A549 (cell line): ENCODE measurements around the gene CNGA2. TPM values are rescaled to one million over a fixed set of nuclear protein-coding genes. Genes with fewer than 3 reads are reported as not detected.

Source experiments
- ATAC-seq, 2 experiments: fragments of 200-7000 bp in 1 of 2; fragments of >200 bp in 1 of 2; cut with Nextera tagmentation in 1 of 2; cut with Tn5 transposase in 1 of 2; 3 replicates each; pipeline versions ENCODE4 v1.8.0 to v1.9.1; 2018 to 2020; ENCODE audit warnings: mild to moderate bottlenecking in 1 of 2, moderate library complexity in 1 of 2
- CTCF ChIA-PET: fragments of 300-600 bp; sonication (Branson Sonifier 250); formaldehyde crosslinking; extraction: SDS; loops from one replicate; lab custom pipeline; 2021; ENCODE audit warnings: antibody characterized with exemption, inconsistent platforms; lab: Yijun Ruan, JAX
- POLR2A ChIA-PET: fragments of 350-600 bp; formaldehyde crosslinking; extraction: SDS; loops from one replicate; lab custom pipeline; 2021; ENCODE audit warnings: antibody characterized with exemption, inconsistent platforms; lab: Yijun Ruan, JAX
- DNase-seq, 2 experiments: peaks; one replicate each; pipeline versions ENCODE4 v3.0.0 to v3.0.0-alpha.2; 2011 to 2016; ENCODE audit warnings: low read depth in 1 of 2, low spot score in 1 of 2
- FAIRE-seq: peaks from 2 replicates; lab custom pipeline; 2011; peaks lifted over from hg19 to GRCh38; lab: Jason Lieb, UNC
- H3K27ac ChIP-seq, 2 experiments: fragments of >200 bp; sonication (Bioruptor Twin); formaldehyde crosslinking; 3 replicates each; pipeline ENCODE4 v1.5.1; 2016 to 2017
- H3K4me1 ChIP-seq: fragments of >200 bp; sonication (Bioruptor Twin); formaldehyde crosslinking; 3 replicates; pipeline ENCODE4 v1.6.1; 2016
- H3K4me2 ChIP-seq: fragments of >200 bp; sonication (Bioruptor Twin); formaldehyde crosslinking; 3 replicates; pipeline ENCODE4 v1.6.1; 2016
- H3K4me3 ChIP-seq: fragments of >200 bp; sonication (Bioruptor Twin); formaldehyde crosslinking; 3 replicates; pipeline ENCODE4 v1.5.1; 2016
- H3K9me3 ChIP-seq: fragments of >200 bp; sonication (Bioruptor Twin); formaldehyde crosslinking; 3 replicates; pipeline ENCODE4 v1.6.1; 2016
- BCL3 ChIP-seq: fragments of >200 bp; sonication (Bioruptor Twin); formaldehyde crosslinking; IDR thresholded peaks from 3 replicates; pipeline ENCODE4 v1.6.1; 2016
- CBX8 ChIP-seq: fragments of 200-600 bp; sonication (generic); IDR thresholded peaks from 2 replicates; pipeline ENCODE4 v1.6.1; 2016
- EHMT2 ChIP-seq: fragments of 200-600 bp; sonication (generic); IDR thresholded peaks from 2 replicates; pipeline ENCODE4 v1.6.1; 2016; ENCODE audit warnings: antibody characterized with exemption, low read depth, mild to moderate bottlenecking, moderate library complexity
- HDAC2 ChIP-seq: fragments of 200-600 bp; sonication (generic); IDR thresholded peaks from 2 replicates; pipeline ENCODE4 v1.6.1; 2016
- KDM1A ChIP-seq: fragments of 200-600 bp; sonication (generic); IDR thresholded peaks from 2 replicates; pipeline ENCODE4 v1.6.1; 2016; ENCODE audit warnings: low read depth, mild to moderate bottlenecking
- KDM5A ChIP-seq: fragments of 200-600 bp; sonication (generic); IDR thresholded peaks from 2 replicates; pipeline ENCODE4 v1.6.1; 2016; ENCODE audit warnings: antibody characterized with exemption, mild to moderate bottlenecking
- MAZ ChIP-seq: fragments of 150-350 bp; IDR thresholded peaks from 2 replicates; pipeline ENCODE4 v1.6.1; 2014; ENCODE audit warnings: antibody characterized with exemption, low read depth, low read length, borderline replicate concordance
- MYC ChIP-seq: IDR thresholded peaks from 2 replicates; pipeline ENCODE4 v1.6.1; 2012; ENCODE audit warnings: mild to moderate bottlenecking, inconsistent platforms, low read length, improper control_type of control experiment, borderline replicate concordance
- NPAS2 ChIP-seq: fragments of 250-450 bp; sonication (Bioruptor Pico); IDR thresholded peaks from 2 replicates; pipeline ENCODE4 v1.8.0; 2022; ENCODE audit warnings: mild to moderate bottlenecking, moderate library complexity, borderline replicate concordance
- POLR2A ChIP-seq: IDR thresholded peaks from 2 replicates; pipeline ENCODE4 v1.6.1; 2012; ENCODE audit warnings: mild to moderate bottlenecking, low read length
- POLR2AphosphoS2 ChIP-seq: conservative IDR thresholded peaks from 2 replicates; pipeline ENCODE4 v1.6.1; 2012; ENCODE audit warnings: low read length, improper control_type of control experiment, inconsistent platforms
- SMC3 ChIP-seq: fragments of >200 bp; sonication (Bioruptor Twin); formaldehyde crosslinking; IDR thresholded peaks from 3 replicates; pipeline ENCODE4 v1.6.1; 2018; ENCODE audit warnings: inconsistent platforms
- SREBF2 ChIP-seq: fragments of 450-650 bp; IDR thresholded peaks from 2 replicates; pipeline ENCODE4 v1.6.1; 2014; ENCODE audit warnings: mild to moderate bottlenecking, moderate library complexity
- USF2 ChIP-seq: fragments of 450-650 bp; IDR thresholded peaks from 2 replicates; pipeline ENCODE4 v1.6.1; 2014; ENCODE audit warnings: antibody characterized with exemption
- ZC3H11A ChIP-seq: fragments of 450-650 bp; IDR thresholded peaks from 2 replicates; pipeline ENCODE4 v1.6.1; 2014; ENCODE audit warnings: antibody characterized with exemption, mild to moderate bottlenecking
- ZFP36 ChIP-seq: fragments of 450-650 bp; IDR thresholded peaks from 2 replicates; pipeline ENCODE4 v1.6.1; 2014; ENCODE audit warnings: borderline replicate concordance; ENCODE audit not compliant: partially characterized antibody
- WGBS: methylation state at CpG from one replicate; pipeline ENCODE4 v1.1.6; 2017; ENCODE audit errors: missing lambda C conversion rate; 5-methylcytosine and 5-hydroxymethylcytosine counted together
- polyA plus RNA-seq, 4 experiments: library from polyadenylated mRNA; depleted of rRNA in 3 of 4; stranded (reverse); fragments of >200 nt; fragmentation: RNase III in 1 of 4; extraction: RNeasy Plus Mini Kit Qiagen cat#74134 plus additional on column Dnase treatment in 1 of 4; gene quantifications; 2 replicates in 3 of 4; 3 replicates in 1 of 4; pipeline ENCODE4 v1.2.3, GENCODE V29; 2011 to 2017
- TF ChIP-seq, protein P1 (sequence below): IDR thresholded peaks from 2 replicates; pipeline ENCODE4 v1.6.1; 2012
- TF ChIP-seq, protein P2 (sequence below): IDR thresholded peaks from 2 replicates; pipeline ENCODE4 v1.6.1; 2012; ENCODE audit warnings: low read depth, borderline replicate concordance
- TF ChIP-seq, protein P3 (sequence below): fragments of 200-600 bp; sonication (generic); IDR thresholded peaks from 2 replicates; pipeline ENCODE4 v1.6.1; 2016; ENCODE audit warnings: antibody characterized with exemption, mild to moderate bottlenecking, moderate library complexity

The CNGA2 gene
- polyA plus RNA-seq, 2 of the 4 experiments (the other 2 are of a cell fraction) = not detected

DNA sequence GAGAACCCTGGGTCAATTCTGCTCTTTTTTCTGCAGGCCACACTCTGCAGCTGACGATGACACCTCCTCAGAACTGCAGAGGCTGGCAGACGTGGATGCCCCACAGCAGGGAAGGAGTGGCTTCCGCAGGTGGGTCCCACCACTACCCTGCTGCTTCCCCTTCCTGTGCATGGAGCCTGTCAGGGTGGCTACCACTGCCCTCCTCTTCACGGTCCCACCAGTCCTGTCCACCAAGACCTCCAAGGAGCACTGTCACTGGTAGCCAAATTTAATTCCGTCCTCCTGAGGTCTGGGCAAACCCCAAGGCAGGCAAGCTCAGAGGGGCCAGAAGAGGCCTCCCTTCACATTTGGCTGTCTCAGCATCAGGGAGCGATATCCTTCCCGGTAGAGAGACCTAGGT is 4.2 kb downstream of the CNGA2 start:
- FAIRE-seq = no peak

DNA sequence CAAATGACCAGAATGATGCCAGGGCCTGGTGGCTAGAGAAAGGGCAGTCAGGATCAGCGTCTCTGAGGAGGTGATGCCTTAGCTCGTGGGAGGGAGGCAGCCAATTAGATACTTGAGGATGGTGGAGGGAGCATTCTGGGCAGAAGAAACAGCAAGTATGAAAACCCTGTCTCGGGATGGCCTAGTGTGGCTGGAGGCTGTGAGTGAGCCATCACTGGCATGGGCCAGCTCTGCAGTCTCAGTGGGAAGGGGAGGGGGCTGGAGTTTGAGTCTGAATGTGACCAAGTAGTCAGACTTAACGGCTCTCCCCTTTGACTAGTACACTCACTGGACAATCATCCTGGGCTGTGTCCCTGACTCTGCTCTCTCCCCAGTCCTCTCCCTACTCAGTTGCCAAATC is 7.1 kb downstream of the CNGA2 start:
- Histone ChIP-seq H3K4me3 (no peak overlapping the region), H3K4me2 (no peak overlapping the region), H3K4me1 (no peaks in the 10 kb centered on the region), H3K27ac (no peak overlapping the region), H3K9me3 (no peaks in the 10 kb centered on the region)
- ATAC-seq (no peak), DNase-seq (no peak), FAIRE-seq (no peak)
- ChIA-PET POLR2A (no interaction called here), CTCF (no interaction called here)
- 6% methylated on average over 4 of the region's 4 CpGs for WGBS
- no peak for TF ChIP-seq KDM5A
- no peak for TF ChIP-seq ZC3H11A
- no peak for TF ChIP-seq HDAC2
- TF ChIP-seq MYC = no peak
- no peak for TF ChIP-seq NPAS2 (CRISPR knock-in tag)
- no peak for TF ChIP-seq CBX8
- TF ChIP-seq, protein P1, sequence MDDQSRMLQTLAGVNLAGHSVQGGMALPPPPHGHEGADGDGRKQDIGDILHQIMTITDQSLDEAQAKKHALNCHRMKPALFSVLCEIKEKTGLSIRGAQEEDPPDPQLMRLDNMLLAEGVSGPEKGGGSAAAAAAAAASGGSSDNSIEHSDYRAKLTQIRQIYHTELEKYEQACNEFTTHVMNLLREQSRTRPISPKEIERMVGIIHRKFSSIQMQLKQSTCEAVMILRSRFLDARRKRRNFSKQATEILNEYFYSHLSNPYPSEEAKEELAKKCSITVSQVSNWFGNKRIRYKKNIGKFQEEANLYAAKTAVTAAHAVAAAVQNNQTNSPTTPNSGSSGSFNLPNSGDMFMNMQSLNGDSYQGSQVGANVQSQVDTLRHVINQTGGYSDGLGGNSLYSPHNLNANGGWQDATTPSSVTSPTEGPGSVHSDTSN = no peak
- TF ChIP-seq SREBF2 = no peak
- no peak for TF ChIP-seq POLR2AphosphoS2
- TF ChIP-seq, protein P2, sequence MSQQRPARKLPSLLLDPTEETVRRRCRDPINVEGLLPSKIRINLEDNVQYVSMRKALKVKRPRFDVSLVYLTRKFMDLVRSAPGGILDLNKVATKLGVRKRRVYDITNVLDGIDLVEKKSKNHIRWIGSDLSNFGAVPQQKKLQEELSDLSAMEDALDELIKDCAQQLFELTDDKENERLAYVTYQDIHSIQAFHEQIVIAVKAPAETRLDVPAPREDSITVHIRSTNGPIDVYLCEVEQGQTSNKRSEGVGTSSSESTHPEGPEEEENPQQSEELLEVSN = no peak
- TF ChIP-seq SMC3 = no peak
- TF ChIP-seq, protein P3, sequence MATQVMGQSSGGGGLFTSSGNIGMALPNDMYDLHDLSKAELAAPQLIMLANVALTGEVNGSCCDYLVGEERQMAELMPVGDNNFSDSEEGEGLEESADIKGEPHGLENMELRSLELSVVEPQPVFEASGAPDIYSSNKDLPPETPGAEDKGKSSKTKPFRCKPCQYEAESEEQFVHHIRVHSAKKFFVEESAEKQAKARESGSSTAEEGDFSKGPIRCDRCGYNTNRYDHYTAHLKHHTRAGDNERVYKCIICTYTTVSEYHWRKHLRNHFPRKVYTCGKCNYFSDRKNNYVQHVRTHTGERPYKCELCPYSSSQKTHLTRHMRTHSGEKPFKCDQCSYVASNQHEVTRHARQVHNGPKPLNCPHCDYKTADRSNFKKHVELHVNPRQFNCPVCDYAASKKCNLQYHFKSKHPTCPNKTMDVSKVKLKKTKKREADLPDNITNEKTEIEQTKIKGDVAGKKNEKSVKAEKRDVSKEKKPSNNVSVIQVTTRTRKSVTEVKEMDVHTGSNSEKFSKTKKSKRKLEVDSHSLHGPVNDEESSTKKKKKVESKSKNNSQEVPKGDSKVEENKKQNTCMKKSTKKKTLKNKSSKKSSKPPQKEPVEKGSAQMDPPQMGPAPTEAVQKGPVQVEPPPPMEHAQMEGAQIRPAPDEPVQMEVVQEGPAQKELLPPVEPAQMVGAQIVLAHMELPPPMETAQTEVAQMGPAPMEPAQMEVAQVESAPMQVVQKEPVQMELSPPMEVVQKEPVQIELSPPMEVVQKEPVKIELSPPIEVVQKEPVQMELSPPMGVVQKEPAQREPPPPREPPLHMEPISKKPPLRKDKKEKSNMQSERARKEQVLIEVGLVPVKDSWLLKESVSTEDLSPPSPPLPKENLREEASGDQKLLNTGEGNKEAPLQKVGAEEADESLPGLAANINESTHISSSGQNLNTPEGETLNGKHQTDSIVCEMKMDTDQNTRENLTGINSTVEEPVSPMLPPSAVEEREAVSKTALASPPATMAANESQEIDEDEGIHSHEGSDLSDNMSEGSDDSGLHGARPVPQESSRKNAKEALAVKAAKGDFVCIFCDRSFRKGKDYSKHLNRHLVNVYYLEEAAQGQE = no peak
- TF ChIP-seq POLR2A = no peak

More for the DNA sequence above, 4.2 kb downstream of the CNGA2 start:
- no peak overlapping the region for H3K27ac ChIP-seq
- no peaks in the 10 kb centered on the region for H3K9me3 ChIP-seq
- no peak for TF ChIP-seq EHMT2
- no peak for TF ChIP-seq USF2
- TF ChIP-seq ZFP36 = no peak
- TF ChIP-seq KDM1A = no peak
- TF ChIP-seq MAZ = no peak
- TF ChIP-seq BCL3 = no peak
- DNase-seq = no peak
- no peaks in the 10 kb centered on the region for H3K4me1 ChIP-seq
- H3K4me2 ChIP-seq = no peak overlapping the region
- ChIA-PET POLR2A (no interaction called here), CTCF (interaction anchor here (1.3 to 4.1 kb wide), 2 partner anchors 11 to 14 kb away, joined by 4 to 14 read pairs; no protein-coding TSS in a partner anchor)
- ATAC-seq = no peak
- H3K4me3 ChIP-seq = no peak overlapping the region
- 16% methylated on average over 3 of the region's 7 CpGs for WGBS
